NB4 (cell line): Measurements from ENCODE around the gene KRT83.

Source experiments
- DNase-seq: peaks from one replicate; pipeline ENCODE4 v3.0.0; 2010; ENCODE audit warnings: low read depth
- H3K4me3 ChIP-seq: one replicate; pipeline ENCODE4 v1.5.1; 2011; ENCODE audit warnings: mild to moderate bottlenecking, low read depth, low read length, moderate library complexity
- CTCF ChIP-seq: IDR thresholded peaks from one replicate; pipeline ENCODE4 v1.5.1; 2012; ENCODE audit warnings: low read depth, low read length
- MAX ChIP-seq: IDR thresholded peaks from 2 replicates; pipeline ENCODE4 v1.6.1; 2011; ENCODE audit warnings: low read depth, low read length
- MYC ChIP-seq: IDR thresholded peaks from 2 replicates; pipeline ENCODE4 v1.6.1; 2011; ENCODE audit warnings: low read depth, low read length
- POLR2A ChIP-seq: IDR thresholded peaks from 2 replicates; pipeline ENCODE4 v1.6.1; 2011; ENCODE audit warnings: mild to moderate bottlenecking; ENCODE audit not compliant: insufficient read length; ENCODE audit errors: extremely low read depth

The KRT83 gene

GRCh38 chr12:52334185-52334584, 13.0 kb upstream of the KRT83 start:
- DNase-seq = no peak
- no peak for TF ChIP-seq MAX
- no peak for TF ChIP-seq CTCF
- no peak for TF ChIP-seq POLR2A
- TF ChIP-seq MYC = no peak
- no peak overlapping the region for H3K4me3 ChIP-seq

GRCh38 chr12:52333321-52333720, 12.1 kb upstream of the KRT83 start:
- H3K4me3 ChIP-seq = no peak overlapping the region
- no peak for DNase-seq
- no peak for TF ChIP-seq MAX
- no peak for TF ChIP-seq CTCF
- TF ChIP-seq POLR2A = no peak
- TF ChIP-seq MYC = no peak

- no peak overlapping the region for H3K4me3 ChIP-seq
- no peak for TF ChIP-seq CTCF
- TF ChIP-seq POLR2A = no peak
- no peak for TF ChIP-seq MYC
- no peak for TF ChIP-seq MAX
- DNase-seq = no peak
Measured at GRCh38 chr12:52332381-52332780, 11.2 kb upstream of the KRT83 start.

GRCh38 chr12:52331833-52332232, 10.6 kb upstream of the KRT83 start:
- TF ChIP-seq CTCF = no peak
- TF ChIP-seq POLR2A = no peak
- TF ChIP-seq MYC = no peak
- no peak for TF ChIP-seq MAX
- H3K4me3 ChIP-seq = no peak overlapping the region
- no peak for DNase-seq

GRCh38 chr12:52331039-52331438, 9.8 kb upstream of the KRT83 start:
- no peak for DNase-seq
- TF ChIP-seq MYC = no peak
- TF ChIP-seq MAX = no peak
- no peak for TF ChIP-seq CTCF
- TF ChIP-seq POLR2A = no peak
- H3K4me3 ChIP-seq = no peak overlapping the region

- no peak overlapping the region for H3K4me3 ChIP-seq
- TF ChIP-seq POLR2A (no peak), MYC (no peak), CTCF (no peak)
- no peak for DNase-seq
Measured at GRCh38 chr12:52327830-52328500, 6.8 kb upstream of the KRT83 start.
